ENCODE data around the gene ARRDC5.

DNA sequence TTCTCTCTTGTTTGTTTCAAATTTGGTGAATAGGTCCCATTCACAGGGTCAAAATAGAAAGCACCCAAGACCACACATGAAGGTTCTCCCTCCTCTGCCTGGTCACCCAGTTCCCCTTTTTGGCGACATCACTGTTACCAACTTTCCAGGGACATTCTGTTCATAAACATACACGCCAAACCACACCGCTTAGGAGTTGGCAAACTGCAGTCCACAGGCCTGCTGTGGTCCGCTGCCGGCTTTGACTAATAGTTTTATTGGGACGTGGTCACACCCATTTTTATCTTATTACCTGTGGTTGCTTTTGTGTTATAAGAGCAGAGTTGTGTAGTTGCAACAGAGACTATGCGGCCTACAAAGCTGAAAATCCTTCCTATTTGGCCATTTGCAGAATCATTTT lies 30.8 kb upstream of the ARRDC5 start:
- TF ChIP-seq, protein P1, sequence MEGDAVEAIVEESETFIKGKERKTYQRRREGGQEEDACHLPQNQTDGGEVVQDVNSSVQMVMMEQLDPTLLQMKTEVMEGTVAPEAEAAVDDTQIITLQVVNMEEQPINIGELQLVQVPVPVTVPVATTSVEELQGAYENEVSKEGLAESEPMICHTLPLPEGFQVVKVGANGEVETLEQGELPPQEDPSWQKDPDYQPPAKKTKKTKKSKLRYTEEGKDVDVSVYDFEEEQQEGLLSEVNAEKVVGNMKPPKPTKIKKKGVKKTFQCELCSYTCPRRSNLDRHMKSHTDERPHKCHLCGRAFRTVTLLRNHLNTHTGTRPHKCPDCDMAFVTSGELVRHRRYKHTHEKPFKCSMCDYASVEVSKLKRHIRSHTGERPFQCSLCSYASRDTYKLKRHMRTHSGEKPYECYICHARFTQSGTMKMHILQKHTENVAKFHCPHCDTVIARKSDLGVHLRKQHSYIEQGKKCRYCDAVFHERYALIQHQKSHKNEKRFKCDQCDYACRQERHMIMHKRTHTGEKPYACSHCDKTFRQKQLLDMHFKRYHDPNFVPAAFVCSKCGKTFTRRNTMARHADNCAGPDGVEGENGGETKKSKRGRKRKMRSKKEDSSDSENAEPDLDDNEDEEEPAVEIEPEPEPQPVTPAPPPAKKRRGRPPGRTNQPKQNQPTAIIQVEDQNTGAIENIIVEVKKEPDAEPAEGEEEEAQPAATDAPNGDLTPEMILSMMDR (conservative IDR thresholded peaks at IDR 0.05; ENCODE audit: low read length) = no peak
- TF ChIP-seq EZH2phosphoT487 (IDR thresholded peaks at IDR 0.05; ENCODE audit: borderline replicate concordance) = no peak

Measured in Loucy (cell line).